Smooth muscle cell (in vitro differentiated cells): Measurements from ENCODE around the gene HS6ST1. TPM values are rescaled to one million over a fixed set of nuclear protein-coding genes. Genes with fewer than 3 reads are reported as not detected.

Experiments
- DNase-seq: peaks from one replicate; lab custom pipeline; 2025; ENCODE audit not compliant: unreplicated experiment; lab: John Stamatoyannopoulos, UW
- H2AFZ ChIP-seq: fragments of 200-600 bp; sonication (generic); 2 replicates; pipeline ENCODE4 v1.6.0; 2016; ENCODE audit warnings: antibody characterized with exemption, low read depth, mild to moderate bottlenecking
- H3F3A ChIP-seq: fragments of 200-600 bp; sonication (generic); 2 replicates; pipeline ENCODE4 v1.6.0; 2017; ENCODE audit warnings: antibody characterized with exemption, low read depth
- H3K27ac ChIP-seq: fragments of 200-600 bp; sonication (generic); 2 replicates; pipeline ENCODE4 v1.5.1; 2016; ENCODE audit warnings: low read depth, mild to moderate bottlenecking
- H3K27me3 ChIP-seq: fragments of 200-600 bp; sonication (generic); 2 replicates; pipeline ENCODE4 v1.6.1; 2016; ENCODE audit warnings: low read depth, mild to moderate bottlenecking
- H3K36me3 ChIP-seq: fragments of 200-600 bp; sonication (generic); 2 replicates; pipeline ENCODE4 v1.5.1; 2016; ENCODE audit warnings: low read depth
- H3K4me1 ChIP-seq: fragments of 200-600 bp; sonication (generic); 2 replicates; pipeline ENCODE4 v1.5.1; 2016; ENCODE audit warnings: low read depth
- H3K4me2 ChIP-seq: fragments of 200-600 bp; sonication (generic); 2 replicates; pipeline ENCODE4 v1.6.0; 2016; ENCODE audit warnings: mild to moderate bottlenecking
- H3K4me3 ChIP-seq: fragments of 200-600 bp; sonication (generic); 2 replicates; pipeline ENCODE4 v1.5.1; 2016; ENCODE audit warnings: mild to moderate bottlenecking
- H3K79me2 ChIP-seq: fragments of 200-600 bp; sonication (generic); 2 replicates; pipeline ENCODE4 v1.6.0; 2016; ENCODE audit warnings: low read depth, mild to moderate bottlenecking
- H3K9ac ChIP-seq: fragments of 200-600 bp; sonication (generic); 2 replicates; pipeline ENCODE4 v1.6.0; 2016; ENCODE audit warnings: low read depth
- H3K9me3 ChIP-seq: fragments of 200-600 bp; sonication (generic); replicated peaks from 2 replicates; pipeline ENCODE4 v1.5.1; 2016; ENCODE audit warnings: low read depth
- H4K20me1 ChIP-seq: fragments of 200-600 bp; sonication (generic); 2 replicates; pipeline ENCODE4 v1.6.0; 2016; ENCODE audit warnings: low read depth
- CTCF ChIP-seq: fragments of 200-600 bp; sonication (generic); IDR thresholded peaks from 2 replicates; pipeline ENCODE4 v1.5.1; 2017; ENCODE audit warnings: borderline replicate concordance, mild to moderate bottlenecking, antibody characterized with exemption; ENCODE audit not compliant: insufficient read depth, poor library complexity, severe bottlenecking
- WGBS: methylation state at CpG from one replicate; pipeline ENCODE4 v1.1.7; 2016; ENCODE audit warnings: low lambda C conversion rate; 5-methylcytosine and 5-hydroxymethylcytosine counted together
- polyA plus RNA-seq: library from polyadenylated mRNA; unstranded; fragments of >200 nt; fragmentation: Nextera tagmentation; extraction: Ambion mirVana; gene quantifications from 2 replicates; pipeline ENCODE4 v1.2.1, GENCODE V29; 2016
- total RNA-seq: library from RNA; depleted of rRNA; stranded (reverse); fragments of >200 nt; gene quantifications from 2 replicates; pipeline ENCODE4 v1.2.3, GENCODE V29; 2014

HS6ST1 gene
- total and polyA plus RNA-seq, 2 experiments from 2014 or later = 9.3 to 13.0 TPM

- Histone ChIP-seq H3K27me3 (no peaks in the 10 kb centered on the region), H3K9me3 (no peaks in the 10 kb centered on the region), H3K4me2 (no peak overlapping the region), H3K4me3 (no peak overlapping the region), H2AFZ (no peak overlapping the region), H4K20me1 (no peaks in the 10 kb centered on the region), H3F3A (no peaks in the 10 kb centered on the region), H3K9ac (no peak overlapping the region), H3K36me3 (no peaks in the 10 kb centered on the region), H3K27ac (no peak overlapping the region), H3K4me1 (peaks cover 19% of the 10 kb centered on the region), H3K79me2 (no peaks in the 10 kb centered on the region)
- 92% methylated on average over 11 of the region's 11 CpGs for WGBS
- DNase-seq = no peak
- TF ChIP-seq CTCF = no peak
Observed at GRCh38 chr2:128359841-128360240, 41.2 kb upstream of the HS6ST1 start.

GRCh38 chr2:128358941-128359731, 40.5 kb upstream of the HS6ST1 start:
- Histone ChIP-seq H4K20me1 (no peaks in the 10 kb centered on the region), H2AFZ (no peak overlapping the region), H3K36me3 (no peaks in the 10 kb centered on the region), H3K9me3 (no peaks in the 10 kb centered on the region), H3K79me2 (no peaks in the 10 kb centered on the region), H3K27me3 (no peaks in the 10 kb centered on the region), H3K4me2 (no peak overlapping the region), H3K4me3 (no peak overlapping the region), H3K9ac (no peak overlapping the region), H3F3A (no peaks in the 10 kb centered on the region), H3K4me1 (peaks cover 19% of the 10 kb centered on the region), H3K27ac (no peak overlapping the region)
- TF ChIP-seq CTCF = no peak
- WGBS = 94% methylated on average over 16 of the region's 16 CpGs
- no peak for DNase-seq

GRCh38 chr2:128357506-128358370, 39.1 kb upstream of the HS6ST1 start:
- Histone ChIP-seq H3K79me2 (no peaks in the 10 kb centered on the region), H3K4me1 (peaks cover 8% of the 10 kb centered on the region), H2AFZ (no peak overlapping the region), H3F3A (no peaks in the 10 kb centered on the region), H3K4me2 (no peak overlapping the region), H3K4me3 (no peak overlapping the region), H3K27ac (no peak overlapping the region), H4K20me1 (no peaks in the 10 kb centered on the region), H3K9me3 (no peaks in the 10 kb centered on the region), H3K36me3 (no peaks in the 10 kb centered on the region), H3K27me3 (no peaks in the 10 kb centered on the region), H3K9ac (no peak overlapping the region)
- 94% methylated on average over 12 of the region's 12 CpGs for WGBS
- TF ChIP-seq CTCF = no peak
- no peak for DNase-seq
